Measurements from ENCODE around the gene SLC44A1.

The SLC44A1 gene

DNA sequence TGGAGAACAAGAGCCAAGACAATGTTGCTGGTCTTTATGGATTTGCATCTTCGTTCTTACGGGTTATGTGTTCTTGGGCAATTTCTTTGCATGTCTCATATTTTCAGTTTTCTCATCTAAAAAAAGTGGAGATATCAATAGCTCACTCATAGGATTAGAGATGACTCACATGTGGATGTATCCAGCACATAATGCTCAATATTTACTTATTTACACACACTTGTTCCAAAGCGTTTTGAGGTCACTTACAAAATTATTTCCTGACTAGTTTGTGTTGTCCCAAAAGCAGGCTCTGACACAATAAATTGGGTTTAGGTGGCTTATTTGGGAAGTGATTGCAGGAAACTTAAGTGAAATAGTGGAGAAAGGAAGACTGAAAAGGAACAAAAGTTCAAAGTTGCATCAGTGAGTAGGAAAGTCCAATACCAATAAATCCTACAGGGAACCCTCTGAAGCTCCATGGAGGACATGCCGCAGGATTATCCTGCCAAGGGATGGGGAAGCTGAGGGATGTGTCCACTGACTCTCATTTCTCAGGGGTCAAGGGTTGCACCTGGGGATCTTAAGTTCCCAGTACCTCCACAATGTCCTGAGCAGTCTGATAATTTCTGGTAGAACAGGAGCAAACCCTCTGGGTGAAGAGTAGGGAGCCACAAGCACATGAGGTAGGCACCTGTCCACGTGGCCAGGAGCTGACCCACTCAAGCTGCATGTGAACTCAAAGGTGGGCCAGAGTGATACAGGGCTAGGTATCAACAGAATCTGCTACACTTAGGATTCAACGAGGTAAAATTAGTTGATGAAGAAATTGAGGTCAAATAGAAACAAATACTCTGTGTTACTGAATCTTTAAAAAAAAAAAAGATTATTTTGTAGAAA, 37.4 kb upstream of the SLC44A1 start:
- ATAC-seq = no peak
- TF ChIP-seq OSR1 (CRISPR knock-in tag; IDR thresholded peaks at IDR 0.05) (no peak), CSDC2 (CRISPR knock-in tag; IDR thresholded peaks at IDR 0.05) (no peak), GLIS3 (CRISPR knock-in tag; IDR thresholded peaks at IDR 0.05) (no peak), BACH2 (CRISPR knock-in tag; IDR thresholded peaks at IDR 0.05; ENCODE audit: borderline replicate concordance) (no peak), SNAI2 (CRISPR knock-in tag; IDR thresholded peaks at IDR 0.05) (no peak), ZFP30 (CRISPR knock-in tag; IDR thresholded peaks at IDR 0.05) (no peak), ZC3H10 (CRISPR knock-in tag; IDR thresholded peaks at IDR 0.05) (no peak), ZNF70 (CRISPR knock-in tag; IDR thresholded peaks at IDR 0.05) (no peak)

DNA sequence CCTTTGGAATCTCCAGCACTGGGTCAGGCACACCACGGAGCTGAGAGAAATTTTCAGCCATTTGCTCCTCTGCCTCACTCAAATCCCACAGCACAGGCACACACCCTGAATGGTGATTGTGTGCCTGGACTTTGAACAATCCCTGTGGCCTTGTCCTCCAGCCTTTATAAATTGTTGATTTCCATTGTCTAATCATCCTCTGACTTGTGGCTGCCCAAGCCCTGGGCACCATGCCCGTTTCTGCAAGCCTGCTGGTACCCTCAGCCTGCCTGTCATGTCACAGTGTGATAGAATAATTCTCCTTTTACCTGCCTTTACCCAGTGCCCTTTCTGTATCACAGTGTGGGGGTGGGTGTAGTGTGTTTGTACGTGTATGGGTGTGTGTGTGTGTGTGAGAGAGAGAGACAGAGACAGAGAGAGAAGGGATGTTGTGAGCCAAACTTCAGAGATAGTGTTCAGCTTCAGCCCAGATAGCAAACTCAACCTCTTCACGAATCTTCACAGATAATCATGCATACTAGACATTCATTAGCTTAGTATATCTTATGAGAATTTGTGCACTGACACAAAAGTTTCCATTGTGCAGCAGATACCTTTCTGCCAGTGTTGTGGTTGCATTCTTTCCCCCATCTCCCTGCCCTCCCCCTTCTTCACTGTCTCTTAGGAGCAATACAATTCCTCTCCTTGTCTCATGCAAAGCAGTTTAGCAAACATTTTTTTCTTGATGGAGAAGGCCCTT, 27.8 kb upstream of the SLC44A1 start:
- TF ChIP-seq, protein P1, sequence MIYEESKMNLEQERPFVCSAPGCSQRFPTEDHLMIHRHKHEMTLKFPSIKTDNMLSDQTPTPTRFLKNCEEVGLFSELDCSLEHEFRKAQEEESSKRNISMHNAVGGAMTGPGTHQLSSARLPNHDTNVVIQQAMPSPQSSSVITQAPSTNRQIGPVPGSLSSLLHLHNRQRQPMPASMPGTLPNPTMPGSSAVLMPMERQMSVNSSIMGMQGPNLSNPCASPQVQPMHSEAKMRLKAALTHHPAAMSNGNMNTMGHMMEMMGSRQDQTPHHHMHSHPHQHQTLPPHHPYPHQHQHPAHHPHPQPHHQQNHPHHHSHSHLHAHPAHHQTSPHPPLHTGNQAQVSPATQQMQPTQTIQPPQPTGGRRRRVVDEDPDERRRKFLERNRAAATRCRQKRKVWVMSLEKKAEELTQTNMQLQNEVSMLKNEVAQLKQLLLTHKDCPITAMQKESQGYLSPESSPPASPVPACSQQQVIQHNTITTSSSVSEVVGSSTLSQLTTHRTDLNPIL (CRISPR knock-in tag; IDR thresholded peaks at IDR 0.05; ENCODE audit: low read depth) = no peak
- TF ChIP-seq BACH2 (CRISPR knock-in tag; IDR thresholded peaks at IDR 0.05; ENCODE audit: borderline replicate concordance) (no peak), ZNF8 (CRISPR knock-in tag; IDR thresholded peaks at IDR 0.05) (no peak), PPARA (CRISPR knock-in tag; IDR thresholded peaks at IDR 0.05; ENCODE audit: borderline replicate concordance) (no peak), GLIS3 (CRISPR knock-in tag; IDR thresholded peaks at IDR 0.05) (no peak), ESRRG (CRISPR knock-in tag; IDR thresholded peaks at IDR 0.05) (no peak), TOX (CRISPR knock-in tag; IDR thresholded peaks at IDR 0.05; ENCODE audit: borderline replicate concordance) (no peak), OSR1 (CRISPR knock-in tag; IDR thresholded peaks at IDR 0.05) (no peak), ARNTL (CRISPR knock-in tag; IDR thresholded peaks at IDR 0.05; ENCODE audit: borderline replicate concordance, low read depth) (no peak), ZNF70 (CRISPR knock-in tag; IDR thresholded peaks at IDR 0.05) (no peak), CSDC2 (CRISPR knock-in tag; IDR thresholded peaks at IDR 0.05) (no peak), TCF4 (CRISPR knock-in tag; IDR thresholded peaks at IDR 0.05; ENCODE audit: borderline replicate concordance) (no peak), ZFP3 (CRISPR knock-in tag; IDR thresholded peaks at IDR 0.05) (no peak), ZNF565 (CRISPR knock-in tag; conservative IDR thresholded peaks at IDR 0.05; ENCODE audit: low read depth) (no peak), SNAI2 (CRISPR knock-in tag; IDR thresholded peaks at IDR 0.05) (no peak)
- TF ChIP-seq, protein P2, sequence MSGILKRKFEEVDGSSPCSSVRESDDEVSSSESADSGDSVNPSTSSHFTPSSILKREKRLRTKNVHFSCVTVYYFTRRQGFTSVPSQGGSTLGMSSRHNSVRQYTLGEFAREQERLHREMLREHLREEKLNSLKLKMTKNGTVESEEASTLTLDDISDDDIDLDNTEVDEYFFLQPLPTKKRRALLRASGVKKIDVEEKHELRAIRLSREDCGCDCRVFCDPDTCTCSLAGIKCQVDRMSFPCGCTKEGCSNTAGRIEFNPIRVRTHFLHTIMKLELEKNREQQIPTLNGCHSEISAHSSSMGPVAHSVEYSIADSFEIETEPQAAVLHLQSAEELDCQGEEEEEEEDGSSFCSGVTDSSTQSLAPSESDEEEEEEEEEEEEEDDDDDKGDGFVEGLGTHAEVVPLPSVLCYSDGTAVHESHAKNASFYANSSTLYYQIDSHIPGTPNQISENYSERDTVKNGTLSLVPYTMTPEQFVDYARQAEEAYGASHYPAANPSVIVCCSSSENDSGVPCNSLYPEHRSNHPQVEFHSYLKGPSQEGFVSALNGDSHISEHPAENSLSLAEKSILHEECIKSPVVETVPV (CRISPR knock-in tag; IDR thresholded peaks at IDR 0.05) = no peak
- TF ChIP-seq, protein P3, sequence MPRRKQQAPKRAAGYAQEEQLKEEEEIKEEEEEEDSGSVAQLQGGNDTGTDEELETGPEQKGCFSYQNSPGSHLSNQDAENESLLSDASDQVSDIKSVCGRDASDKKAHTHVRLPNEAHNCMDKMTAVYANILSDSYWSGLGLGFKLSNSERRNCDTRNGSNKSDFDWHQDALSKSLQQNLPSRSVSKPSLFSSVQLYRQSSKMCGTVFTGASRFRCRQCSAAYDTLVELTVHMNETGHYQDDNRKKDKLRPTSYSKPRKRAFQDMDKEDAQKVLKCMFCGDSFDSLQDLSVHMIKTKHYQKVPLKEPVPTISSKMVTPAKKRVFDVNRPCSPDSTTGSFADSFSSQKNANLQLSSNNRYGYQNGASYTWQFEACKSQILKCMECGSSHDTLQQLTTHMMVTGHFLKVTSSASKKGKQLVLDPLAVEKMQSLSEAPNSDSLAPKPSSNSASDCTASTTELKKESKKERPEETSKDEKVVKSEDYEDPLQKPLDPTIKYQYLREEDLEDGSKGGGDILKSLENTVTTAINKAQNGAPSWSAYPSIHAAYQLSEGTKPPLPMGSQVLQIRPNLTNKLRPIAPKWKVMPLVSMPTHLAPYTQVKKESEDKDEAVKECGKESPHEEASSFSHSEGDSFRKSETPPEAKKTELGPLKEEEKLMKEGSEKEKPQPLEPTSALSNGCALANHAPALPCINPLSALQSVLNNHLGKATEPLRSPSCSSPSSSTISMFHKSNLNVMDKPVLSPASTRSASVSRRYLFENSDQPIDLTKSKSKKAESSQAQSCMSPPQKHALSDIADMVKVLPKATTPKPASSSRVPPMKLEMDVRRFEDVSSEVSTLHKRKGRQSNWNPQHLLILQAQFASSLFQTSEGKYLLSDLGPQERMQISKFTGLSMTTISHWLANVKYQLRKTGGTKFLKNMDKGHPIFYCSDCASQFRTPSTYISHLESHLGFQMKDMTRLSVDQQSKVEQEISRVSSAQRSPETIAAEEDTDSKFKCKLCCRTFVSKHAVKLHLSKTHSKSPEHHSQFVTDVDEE (CRISPR knock-in tag; IDR thresholded peaks at IDR 0.05) = no peak
- TF ChIP-seq, protein P4, sequence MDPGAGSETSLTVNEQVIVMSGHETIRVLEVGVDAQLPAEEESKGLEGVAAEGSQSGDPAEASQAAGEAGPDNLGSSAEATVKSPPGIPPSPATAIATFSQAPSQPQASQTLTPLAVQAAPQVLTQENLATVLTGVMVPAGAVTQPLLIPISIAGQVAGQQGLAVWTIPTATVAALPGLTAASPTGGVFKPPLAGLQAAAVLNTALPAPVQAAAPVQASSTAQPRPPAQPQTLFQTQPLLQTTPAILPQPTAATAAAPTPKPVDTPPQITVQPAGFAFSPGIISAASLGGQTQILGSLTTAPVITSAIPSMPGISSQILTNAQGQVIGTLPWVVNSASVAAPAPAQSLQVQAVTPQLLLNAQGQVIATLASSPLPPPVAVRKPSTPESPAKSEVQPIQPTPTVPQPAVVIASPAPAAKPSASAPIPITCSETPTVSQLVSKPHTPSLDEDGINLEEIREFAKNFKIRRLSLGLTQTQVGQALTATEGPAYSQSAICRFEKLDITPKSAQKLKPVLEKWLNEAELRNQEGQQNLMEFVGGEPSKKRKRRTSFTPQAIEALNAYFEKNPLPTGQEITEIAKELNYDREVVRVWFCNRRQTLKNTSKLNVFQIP (CRISPR knock-in tag; IDR thresholded peaks at IDR 0.05; ENCODE audit: borderline replicate concordance, low read depth) = no peak
- peak; percentile 61 for ATAC-seq

DNA sequence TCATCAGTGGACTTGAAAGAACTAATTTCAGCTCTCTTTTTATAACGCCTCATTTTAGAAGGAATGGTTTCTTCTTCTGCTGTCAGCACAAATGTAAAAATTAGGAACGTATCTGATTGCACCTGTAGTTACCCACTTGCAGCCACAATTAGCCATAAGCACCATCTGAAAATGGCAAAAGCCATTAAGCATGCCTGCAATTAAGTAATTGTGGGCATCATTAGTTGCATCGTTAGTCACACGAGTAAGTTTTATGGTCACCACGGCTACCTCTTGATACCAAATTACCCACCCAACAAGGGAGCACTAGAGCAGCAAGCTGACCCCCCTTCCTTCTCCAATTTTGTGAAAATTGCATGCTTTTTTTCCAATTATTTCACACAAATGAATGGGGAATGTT, 25.8 kb upstream of the SLC44A1 start:
- TF ChIP-seq, protein P3 (CRISPR knock-in tag; IDR thresholded peaks at IDR 0.05) = no peak
- TF ChIP-seq ZNF70 (CRISPR knock-in tag; IDR thresholded peaks at IDR 0.05) (no peak), ISL1 (CRISPR knock-in tag; IDR thresholded peaks at IDR 0.05) (no peak), TCF4 (CRISPR knock-in tag; IDR thresholded peaks at IDR 0.05; ENCODE audit: borderline replicate concordance) (no peak), GLIS3 (CRISPR knock-in tag; IDR thresholded peaks at IDR 0.05) (no peak), ARNTL (CRISPR knock-in tag; IDR thresholded peaks at IDR 0.05; ENCODE audit: borderline replicate concordance, low read depth) (no peak), ZC3H10 (CRISPR knock-in tag; IDR thresholded peaks at IDR 0.05) (no peak), ZNF8 (CRISPR knock-in tag; IDR thresholded peaks at IDR 0.05) (no peak), ZNF565 (CRISPR knock-in tag; conservative IDR thresholded peaks at IDR 0.05; ENCODE audit: low read depth) (no peak), OSR1 (CRISPR knock-in tag; IDR thresholded peaks at IDR 0.05) (no peak), PPARA (CRISPR knock-in tag; IDR thresholded peaks at IDR 0.05; ENCODE audit: borderline replicate concordance) (no peak), CSDC2 (CRISPR knock-in tag; IDR thresholded peaks at IDR 0.05) (no peak), SNAI2 (CRISPR knock-in tag; IDR thresholded peaks at IDR 0.05) (no peak)
- TF ChIP-seq, protein P1 (CRISPR knock-in tag; IDR thresholded peaks at IDR 0.05; ENCODE audit: low read depth) = no peak
- ATAC-seq = no peak

Data from SK-N-SH treated with all-trans-retinoic acid at 6 μM for 48 hours (cell line).